HEK293 (cell line): Measurements from ENCODE around the gene MLLT11.

ENCODE experiments used
- CTCF ChIA-PET: fragments of 350-600 bp; formaldehyde crosslinking; extraction: SDS; loops from one replicate; lab custom pipeline; 2021; ENCODE audit warnings: antibody characterized with exemption; lab: Yijun Ruan, JAX
- POLR2A ChIA-PET: fragments of 300-600 bp; formaldehyde crosslinking; extraction: SDS; loops from one replicate; lab custom pipeline; 2020; ENCODE audit warnings: antibody characterized with exemption, inconsistent platforms; lab: Yijun Ruan, JAX
- H3K27ac ChIP-seq: fragments of 200-500 bp; sonication (Bioruptor generic); 2 replicates; pipeline ENCODE4 v1.5.1; 2014; ENCODE audit warnings: low read depth, low read length, control low read depth, inconsistent platforms; ENCODE audit errors: extremely low read depth
- H3K36me3 ChIP-seq, 2 experiments: fragments of 200-500 bp in 1 of 2; sonication (Bioruptor generic) in 1 of 2; 1 replicate in 1 of 2; 2 replicates in 1 of 2; pipeline ENCODE4 v1.5.1; 2014 to 2017; ENCODE audit warnings: inconsistent platforms in 2 of 2, low read length in 2 of 2; ENCODE audit not compliant: control insufficient read depth in 2 of 2, insufficient read depth in 1 of 2
- H3K4me1 ChIP-seq: fragments of 200-500 bp; sonication (Bioruptor generic); 2 replicates; pipeline ENCODE4 v1.5.1; 2014; ENCODE audit warnings: mild to moderate bottlenecking, low read length, inconsistent platforms; ENCODE audit not compliant: control insufficient read depth, insufficient read depth
- H3K4me3 ChIP-seq: 2 replicates; pipeline ENCODE4 v1.5.1; 2011; ENCODE audit warnings: low read depth, mild to moderate bottlenecking, control low read depth, low read length, moderate library complexity
- H3K9me3 ChIP-seq: fragments of 200-500 bp; sonication (Bioruptor generic); 2 replicates; pipeline ENCODE4 v1.5.1; 2014; ENCODE audit warnings: low read depth, low read length, inconsistent platforms; ENCODE audit not compliant: control insufficient read depth, insufficient read depth
- GLIS1 ChIP-seq: fragments of 450-650 bp; formaldehyde crosslinking; IDR thresholded peaks from 2 replicates; pipeline ENCODE4 v1.5.1; 2016; ENCODE audit warnings: missing biosample characterization, missing genetic modification characterization
- GLIS2 ChIP-seq: fragments of 450-650 bp; formaldehyde crosslinking; IDR thresholded peaks from 2 replicates; pipeline ENCODE4 v1.5.1; 2016; ENCODE audit warnings: missing biosample characterization, missing genetic modification characterization
- HOXC10 ChIP-seq: sonication (generic); formaldehyde crosslinking; IDR thresholded peaks from 2 replicates; pipeline ENCODE4 v1.8.1; 2023; ENCODE audit warnings: mild to moderate bottlenecking, missing genetic modification reagents
- KLF17 ChIP-seq: fragments of 450-650 bp; formaldehyde crosslinking; IDR thresholded peaks from 2 replicates; pipeline ENCODE4 v1.5.1; 2016; ENCODE audit warnings: missing biosample characterization, missing genetic modification characterization
- KLF7 ChIP-seq: fragments of 450-650 bp; formaldehyde crosslinking; IDR thresholded peaks from 2 replicates; pipeline ENCODE4 v1.5.1; 2016; ENCODE audit warnings: missing biosample characterization, missing genetic modification characterization, borderline replicate concordance
- OVOL3 ChIP-seq: fragments of 450-650 bp; formaldehyde crosslinking; IDR thresholded peaks from 2 replicates; pipeline ENCODE4 v1.5.1; 2016; ENCODE audit warnings: missing biosample characterization, missing genetic modification characterization
- PATZ1 ChIP-seq: fragments of 450-650 bp; formaldehyde crosslinking; IDR thresholded peaks from 2 replicates; pipeline ENCODE4 v1.5.1; 2016; ENCODE audit warnings: missing biosample characterization, missing genetic modification characterization
- SALL2 ChIP-seq: fragments of 450-650 bp; formaldehyde crosslinking; IDR thresholded peaks from 2 replicates; pipeline ENCODE4 v1.5.0; 2017; ENCODE audit warnings: missing biosample characterization, mild to moderate bottlenecking, missing genetic modification characterization, borderline replicate concordance
- SP2 ChIP-seq: fragments of 450-650 bp; formaldehyde crosslinking; IDR thresholded peaks from 2 replicates; pipeline ENCODE4 v1.5.1; 2016; ENCODE audit warnings: missing biosample characterization, missing genetic modification characterization
- SP3 ChIP-seq: fragments of 450-650 bp; formaldehyde crosslinking; IDR thresholded peaks from 2 replicates; pipeline ENCODE4 v1.5.1; 2016; ENCODE audit warnings: missing biosample characterization, missing genetic modification characterization
- TCF7L2 ChIP-seq: IDR thresholded peaks from 2 replicates; pipeline ENCODE4 v1.6.1; 2011; ENCODE audit warnings: low read depth, mild to moderate bottlenecking, inconsistent platforms, low read length, moderate library complexity, borderline replicate concordance
- ZBTB1 ChIP-seq: fragments of 450-650 bp; formaldehyde crosslinking; IDR thresholded peaks from 2 replicates; pipeline ENCODE4 v1.5.1; 2016; ENCODE audit warnings: missing biosample characterization, missing genetic modification characterization
- ZBTB17 ChIP-seq: fragments of 450-650 bp; formaldehyde crosslinking; IDR thresholded peaks from 2 replicates; pipeline ENCODE4 v1.5.1; 2016; ENCODE audit warnings: missing biosample characterization, missing genetic modification characterization
- ZBTB20 ChIP-seq: fragments of 450-650 bp; formaldehyde crosslinking; IDR thresholded peaks from 2 replicates; pipeline ENCODE4 v1.5.1; 2016; ENCODE audit warnings: missing biosample characterization, missing genetic modification characterization
- ZBTB48 ChIP-seq: fragments of 450-650 bp; formaldehyde crosslinking; IDR thresholded peaks from 2 replicates; pipeline ENCODE4 v1.5.1; 2016; ENCODE audit warnings: missing biosample characterization, missing genetic modification characterization
- ZNF112 ChIP-seq: fragments of 450-650 bp; formaldehyde crosslinking; IDR thresholded peaks from 2 replicates; pipeline ENCODE4 v1.5.0; 2017; ENCODE audit warnings: missing biosample characterization, missing genetic modification characterization
- ZNF114 ChIP-seq: fragments of 450-650 bp; formaldehyde crosslinking; IDR thresholded peaks from 2 replicates; pipeline ENCODE4 v1.5.0; 2017; ENCODE audit warnings: missing biosample characterization, missing genetic modification characterization
- ZNF157 ChIP-seq: fragments of 450-650 bp; formaldehyde crosslinking; IDR thresholded peaks from 2 replicates; pipeline ENCODE4 v1.5.1; 2016; ENCODE audit warnings: missing biosample characterization, missing genetic modification characterization
- ZNF169 ChIP-seq: fragments of 450-650 bp; formaldehyde crosslinking; IDR thresholded peaks from 2 replicates; pipeline ENCODE4 v1.5.1; 2016; ENCODE audit warnings: missing biosample characterization, missing genetic modification characterization
- ZNF184 ChIP-seq: fragments of 450-650 bp; IDR thresholded peaks from 2 replicates; pipeline ENCODE4 v1.5.1; 2018; ENCODE audit warnings: missing biosample characterization, mild to moderate bottlenecking, missing genetic modification characterization
- ZNF335 ChIP-seq: fragments of 450-650 bp; formaldehyde crosslinking; conservative IDR thresholded peaks from 2 replicates; pipeline ENCODE4 v1.5.1; 2016; ENCODE audit warnings: missing biosample characterization, missing genetic modification characterization
- ZNF341 ChIP-seq: fragments of 450-650 bp; formaldehyde crosslinking; IDR thresholded peaks from 2 replicates; pipeline ENCODE4; 2016; ENCODE audit warnings: low read depth, missing biosample characterization, missing genetic modification characterization
- ZNF366 ChIP-seq: fragments of 450-650 bp; formaldehyde crosslinking; conservative IDR thresholded peaks from 2 replicates; pipeline ENCODE4 v1.5.1; 2016; ENCODE audit warnings: missing biosample characterization, missing genetic modification characterization
- ZNF398 ChIP-seq: fragments of 450-650 bp; formaldehyde crosslinking; IDR thresholded peaks from 2 replicates; pipeline ENCODE4 v1.5.1; 2017; ENCODE audit warnings: missing biosample characterization, missing genetic modification characterization
- ZNF404 ChIP-seq: fragments of 450-650 bp; formaldehyde crosslinking; IDR thresholded peaks from 2 replicates; pipeline ENCODE4 v1.5.1; 2017; ENCODE audit warnings: missing biosample characterization, missing genetic modification characterization
- ZNF580 ChIP-seq: fragments of 450-650 bp; formaldehyde crosslinking; IDR thresholded peaks from 2 replicates; pipeline ENCODE4 v1.5.1; 2016; ENCODE audit warnings: missing biosample characterization, missing genetic modification characterization
- ZNF658 ChIP-seq: fragments of 450-650 bp; formaldehyde crosslinking; IDR thresholded peaks from 2 replicates; pipeline ENCODE4; 2016; ENCODE audit warnings: missing biosample characterization, missing genetic modification characterization
- ZNF660 ChIP-seq: fragments of 450-650 bp; IDR thresholded peaks from 2 replicates; pipeline ENCODE4 v1.5.1; 2018; ENCODE audit warnings: missing biosample characterization, mild to moderate bottlenecking, missing genetic modification characterization
- ZSCAN18 ChIP-seq: fragments of 450-650 bp; formaldehyde crosslinking; IDR thresholded peaks from 2 replicates; pipeline ENCODE4 v1.5.1; 2016; ENCODE audit warnings: missing biosample characterization, missing genetic modification characterization
- ZSCAN30 ChIP-seq: fragments of 450-650 bp; IDR thresholded peaks from 2 replicates; pipeline ENCODE4 v1.5.1; 2018; ENCODE audit warnings: missing biosample characterization, mild to moderate bottlenecking, missing genetic modification characterization, moderate library complexity
- ZXDB ChIP-seq: fragments of 450-650 bp; formaldehyde crosslinking; IDR thresholded peaks from 2 replicates; pipeline ENCODE4 v1.5.1; 2016; ENCODE audit warnings: missing biosample characterization, missing genetic modification characterization

MLLT11 gene

GRCh38 chr1:151043163-151043562 is 17.0 kb upstream of the MLLT11 start:
- no peak for TF ChIP-seq ZNF366 (tag by site-specific recombination)
- no peak for TF ChIP-seq OVOL3 (tag by site-specific recombination)
- TF ChIP-seq ZNF658 (tag by site-specific recombination), result no peak
- TF ChIP-seq KLF7 (tag by site-specific recombination), result no peak
- no peak for TF ChIP-seq ZNF335 (tag by site-specific recombination)
- TF ChIP-seq ZNF580 (tag by site-specific recombination), result no peak
- no peak for TF ChIP-seq SALL2 (tag by site-specific recombination)
- no peak for TF ChIP-seq ZNF169 (tag by site-specific recombination)
- no peak for TF ChIP-seq ZNF404 (tag by site-specific recombination)
- TF ChIP-seq ZNF112 (tag by site-specific recombination), result no peak
- no peak for TF ChIP-seq ZNF157 (tag by site-specific recombination)
- TF ChIP-seq HOXC10 (CRISPR knock-in tag), result no peak
- no peak for TF ChIP-seq ZBTB1 (tag by site-specific recombination)
- CTCF ChIA-PET, result interaction anchor here (0.5 to 1.6 kb wide), 3 partner anchors 18 to 50 kb away, joined by 3 to 7 read pairs (median 3); no protein-coding TSS in a partner anchor

GRCh38 chr1:151047591-151047924 is 12.6 kb upstream of the MLLT11 start, which contains the start of gene C1orf56:
TSS of gene C1orf56 (plus strand) at chr1:151047751. CDS start at chr1:151047848, 97 bp downstream.
- H3K36me3 ChIP-seq, result peaks cover 0 to 28% of the 10 kb centered on the region in 2 experiments; a peak in 2 of 3 replicates
- no peaks in the 10 kb centered on the region for H3K4me1 ChIP-seq
- peak within 1 kb of the TSS; percentile 52 for H3K4me3 ChIP-seq
- peak within 1 kb of the TSS; percentile 81 for H3K27ac ChIP-seq
- H3K9me3 ChIP-seq, result no peaks in the 10 kb centered on the region
- ChIA-PET POLR2A (interaction anchor here (1.2 to 2.4 kb wide), 6 partner anchors 9 to 42 kb away, joined by 3 to 17 read pairs (median 8); partner anchors contain the start of genes CDC42SE1, MINDY1 and MLLT11), CTCF (interaction anchor here (0.6 to 2.0 kb wide), 7 partner anchors 8 to 110 kb away, joined by 3 to 15 read pairs (median 4); partner anchors contain the start of genes CDC42SE1 and MLLT11)
- peak; percentile 89; the same call in 1 of the 2 replicates for TF ChIP-seq PATZ1 (tag by site-specific recombination)
- peak; percentile 88 for TF ChIP-seq GLIS2 (tag by site-specific recombination)
- TF ChIP-seq SP3, result no peak; the same call in 1 of the 2 replicates
- TF ChIP-seq ZSCAN30 (tag by site-specific recombination), result no peak
- TF ChIP-seq KLF17 (tag by site-specific recombination), result no peak
- no peak; the same call in 1 of the 2 replicates for TF ChIP-seq ZBTB20 (tag by site-specific recombination)
- TF ChIP-seq ZNF398, result peak; percentile 25; the same call in 1 of the 2 replicates
- TF ChIP-seq ZNF660 (tag by site-specific recombination), result no peak
- peak; percentile 83 for TF ChIP-seq GLIS1 (tag by site-specific recombination)
- TF ChIP-seq TCF7L2, result no peak
- TF ChIP-seq ZNF114, result no peak
- TF ChIP-seq ZBTB48, result peak; percentile 48; the same call in 1 of the 2 replicates
- TF ChIP-seq ZNF184 (tag by site-specific recombination), result no peak
- peak; percentile 27; the same call in 1 of the 2 replicates for TF ChIP-seq ZNF341
- TF ChIP-seq ZSCAN18, result no peak
- TF ChIP-seq ZBTB17 (tag by site-specific recombination), result no peak
- no peak; the same call in 1 of the 2 replicates for TF ChIP-seq ZXDB (tag by site-specific recombination)
- peak; percentile 64 for TF ChIP-seq SP2 (tag by site-specific recombination)

More at GRCh38 chr1:151043163-151043562, 17.0 kb upstream of the MLLT11 start:
- POLR2A ChIA-PET, result interaction anchor here (0.6 kb wide), 1 partner anchor 64 kb away, joined by 3 read pairs; no protein-coding TSS in a partner anchor
- H3K36me3 ChIP-seq, result peaks cover 0 to 8% of the 10 kb centered on the region in 2 experiments; a peak in 2 of 3 replicates
- H3K27ac ChIP-seq, result no peak overlapping the region
- no peak overlapping the region for H3K4me3 ChIP-seq
- H3K9me3 ChIP-seq, result no peaks in the 10 kb centered on the region
- no peaks in the 10 kb centered on the region for H3K4me1 ChIP-seq
